Stimulated activated CD4-positive, alpha-beta T cell treated with anti-CD3 and anti-CD28 coated beads, Interleukin-12 subunit alpha, Interleukin-12 subunit beta, amount 100 ng/mL, for 4 hours (primary cell): ENCODE measurements around the gene CEP89.

ENCODE experiments used
- DNase-seq: peaks from one replicate; pipeline ENCODE4 v3.0.0-alpha.2; 2020

CEP89 gene

GRCh38 chr19:32831611-32832010 is 140.1 kb downstream of the CEP89 start:
- no peak for DNase-seq

- DNase-seq = no peak
These were observed 141.3 kb downstream of the CEP89 start for GRCh38 chr19:32830231-32831014.

- DNase-seq = no peak
These were observed 142.3 kb downstream of the CEP89 start for GRCh38 chr19:32829345-32829896.

GRCh38 chr19:32828643-32829344 is 143.0 kb downstream of the CEP89 start:
- no peak for DNase-seq

- DNase-seq = no peak
These were observed 143.6 kb downstream of the CEP89 start for GRCh38 chr19:32828139-32828538.
